Vagina (tissue), 2 donors: ENCODE results near the gene DISP3.

Experiments used
- POLR2A ChIP-seq, 2 donors: fragments of 450-650 bp; IDR thresholded peaks; one replicate each; pipeline ENCODE4 v1.6.1; 2017; ENCODE audit warnings: antibody characterized with exemption in 2 of 2, mild to moderate bottlenecking in 2 of 2, moderate library complexity in 2 of 2
- TF ChIP-seq, protein P1 (sequence below), 3 experiments: fragments of 450-650 bp in 2 of 3; fragments of 200-600 bp in 1 of 3; sonication (generic) in 1 of 3; IDR thresholded peaks; one replicate each; pipeline ENCODE4 v1.5.1; 2017 to 2019; ENCODE audit warnings: antibody characterized with exemption in 3 of 3, mild to moderate bottlenecking in 2 of 3, moderate library complexity in 2 of 3

DNA sequence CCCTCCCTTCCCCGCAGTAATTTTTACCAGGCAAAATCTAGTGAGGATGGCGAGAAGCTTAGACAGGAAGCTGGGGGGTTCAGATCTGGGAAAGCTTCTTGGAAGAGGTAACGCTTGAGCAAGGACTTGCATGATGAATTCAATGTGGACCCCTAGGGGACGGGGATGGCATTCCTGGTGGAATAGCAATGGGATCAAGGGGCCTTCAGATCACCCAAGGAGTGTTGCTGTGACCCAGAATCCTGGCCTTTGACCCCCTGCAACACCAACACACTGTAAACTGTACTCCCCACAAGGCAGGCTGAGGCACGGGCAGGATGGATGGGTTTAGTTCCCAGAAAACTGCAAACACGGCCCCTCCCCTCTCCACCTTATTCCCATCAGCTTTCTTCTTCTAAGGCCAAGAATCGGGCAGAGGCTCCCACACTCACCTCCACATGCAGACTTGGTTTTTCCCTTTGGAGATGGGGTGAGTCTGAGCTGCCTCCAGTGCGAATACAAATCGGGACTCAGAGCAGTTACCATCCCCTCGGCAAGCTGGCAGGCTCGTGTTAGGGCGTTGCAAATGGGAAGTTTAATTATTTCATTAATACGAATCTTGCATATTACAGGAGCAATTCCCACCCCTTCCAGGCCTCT lies 20.1 kb downstream of the DISP3 start:
- TF ChIP-seq, protein P1, sequence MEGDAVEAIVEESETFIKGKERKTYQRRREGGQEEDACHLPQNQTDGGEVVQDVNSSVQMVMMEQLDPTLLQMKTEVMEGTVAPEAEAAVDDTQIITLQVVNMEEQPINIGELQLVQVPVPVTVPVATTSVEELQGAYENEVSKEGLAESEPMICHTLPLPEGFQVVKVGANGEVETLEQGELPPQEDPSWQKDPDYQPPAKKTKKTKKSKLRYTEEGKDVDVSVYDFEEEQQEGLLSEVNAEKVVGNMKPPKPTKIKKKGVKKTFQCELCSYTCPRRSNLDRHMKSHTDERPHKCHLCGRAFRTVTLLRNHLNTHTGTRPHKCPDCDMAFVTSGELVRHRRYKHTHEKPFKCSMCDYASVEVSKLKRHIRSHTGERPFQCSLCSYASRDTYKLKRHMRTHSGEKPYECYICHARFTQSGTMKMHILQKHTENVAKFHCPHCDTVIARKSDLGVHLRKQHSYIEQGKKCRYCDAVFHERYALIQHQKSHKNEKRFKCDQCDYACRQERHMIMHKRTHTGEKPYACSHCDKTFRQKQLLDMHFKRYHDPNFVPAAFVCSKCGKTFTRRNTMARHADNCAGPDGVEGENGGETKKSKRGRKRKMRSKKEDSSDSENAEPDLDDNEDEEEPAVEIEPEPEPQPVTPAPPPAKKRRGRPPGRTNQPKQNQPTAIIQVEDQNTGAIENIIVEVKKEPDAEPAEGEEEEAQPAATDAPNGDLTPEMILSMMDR (IDR thresholded peaks at IDR 0.05) = no peak
- no peak for TF ChIP-seq POLR2A (IDR thresholded peaks at IDR 0.05)
